BJ (cell line): Measurements from ENCODE around the gene TSC22D2. TPM values are rescaled to one million over a fixed set of nuclear protein-coding genes. Genes with fewer than 3 reads are reported as not detected.

ENCODE experiments used
- CTCF ChIA-PET: fragments of 350-600 bp; formaldehyde crosslinking; extraction: SDS; loops from one replicate; lab custom pipeline; 2021; ENCODE audit warnings: antibody characterized with exemption, inconsistent platforms; lab: Yijun Ruan, JAX
- POLR2A ChIA-PET: fragments of 300-600 bp; sonication (Branson Sonifier 250); formaldehyde crosslinking; extraction: SDS; loops from one replicate; lab custom pipeline; 2021; ENCODE audit warnings: antibody characterized with exemption; lab: Charles Lee
- DNase-seq: peaks from one replicate; pipeline ENCODE4 v3.0.0-alpha.2; 2011; ENCODE audit warnings: low read depth
- H3K27me3 ChIP-seq: 2 replicates; pipeline ENCODE4 v1.6.0; 2011; ENCODE audit warnings: low read length; ENCODE audit not compliant: control insufficient read depth, insufficient read depth
- H3K36me3 ChIP-seq: 2 replicates; pipeline ENCODE4 v1.5.1; 2011; ENCODE audit warnings: low read length; ENCODE audit not compliant: control insufficient read depth, insufficient read depth
- H3K4me3 ChIP-seq: 2 replicates; pipeline ENCODE4 v1.5.1; 2011; ENCODE audit warnings: low read depth, mild to moderate bottlenecking, control low read depth, low read length
- polyA plus RNA-seq: library from polyadenylated mRNA; depleted of rRNA; stranded (reverse); fragments of >200 nt; gene quantifications from 2 replicates; pipeline ENCODE4 v1.2.3, GENCODE V29; 2011
- TF ChIP-seq, protein P1 (sequence below): IDR thresholded peaks from 2 replicates; pipeline ENCODE4 v1.5.1; 2011; ENCODE audit warnings: low read depth, mild to moderate bottlenecking, control low read depth, inconsistent platforms, low read length, moderate library complexity; ENCODE audit not compliant: insufficient read depth

The TSC22D2 gene
- polyA plus RNA-seq, 1 experiment = 8.4 TPM

DNA sequence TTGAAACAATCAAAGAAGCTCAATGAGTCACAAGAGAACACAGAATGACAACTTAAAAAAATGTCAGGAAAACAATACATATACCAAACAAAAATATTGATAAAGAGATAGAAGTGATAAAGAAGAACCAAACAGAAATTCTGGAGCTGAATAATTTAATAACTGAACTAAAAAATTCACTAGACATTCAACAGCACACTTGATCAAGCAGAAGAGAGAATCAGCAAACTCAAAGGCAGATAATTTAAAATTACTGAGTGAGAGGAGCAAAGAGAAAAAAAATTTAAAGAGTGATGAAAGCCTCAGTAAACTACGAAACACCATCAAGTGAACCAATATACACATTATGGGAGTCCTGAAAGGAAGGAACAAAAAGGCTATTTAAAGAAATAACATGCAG lies 76.3 kb downstream of the TSC22D2 start:
- DNase-seq = no peak
- CTCF ChIA-PET = interaction anchor here (0.9 to 1.2 kb wide), 2 partner anchors 12 to 124 kb away, joined by 3 read pairs; no protein-coding TSS in a partner anchor
- POLR2A ChIA-PET = no interaction called here
- Histone ChIP-seq H3K4me3 (no peak overlapping the region), H3K36me3 (no peaks in the 10 kb centered on the region), H3K27me3 (no peaks in the 10 kb centered on the region)
- TF ChIP-seq, protein P1, sequence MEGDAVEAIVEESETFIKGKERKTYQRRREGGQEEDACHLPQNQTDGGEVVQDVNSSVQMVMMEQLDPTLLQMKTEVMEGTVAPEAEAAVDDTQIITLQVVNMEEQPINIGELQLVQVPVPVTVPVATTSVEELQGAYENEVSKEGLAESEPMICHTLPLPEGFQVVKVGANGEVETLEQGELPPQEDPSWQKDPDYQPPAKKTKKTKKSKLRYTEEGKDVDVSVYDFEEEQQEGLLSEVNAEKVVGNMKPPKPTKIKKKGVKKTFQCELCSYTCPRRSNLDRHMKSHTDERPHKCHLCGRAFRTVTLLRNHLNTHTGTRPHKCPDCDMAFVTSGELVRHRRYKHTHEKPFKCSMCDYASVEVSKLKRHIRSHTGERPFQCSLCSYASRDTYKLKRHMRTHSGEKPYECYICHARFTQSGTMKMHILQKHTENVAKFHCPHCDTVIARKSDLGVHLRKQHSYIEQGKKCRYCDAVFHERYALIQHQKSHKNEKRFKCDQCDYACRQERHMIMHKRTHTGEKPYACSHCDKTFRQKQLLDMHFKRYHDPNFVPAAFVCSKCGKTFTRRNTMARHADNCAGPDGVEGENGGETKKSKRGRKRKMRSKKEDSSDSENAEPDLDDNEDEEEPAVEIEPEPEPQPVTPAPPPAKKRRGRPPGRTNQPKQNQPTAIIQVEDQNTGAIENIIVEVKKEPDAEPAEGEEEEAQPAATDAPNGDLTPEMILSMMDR = no peak

DNA sequence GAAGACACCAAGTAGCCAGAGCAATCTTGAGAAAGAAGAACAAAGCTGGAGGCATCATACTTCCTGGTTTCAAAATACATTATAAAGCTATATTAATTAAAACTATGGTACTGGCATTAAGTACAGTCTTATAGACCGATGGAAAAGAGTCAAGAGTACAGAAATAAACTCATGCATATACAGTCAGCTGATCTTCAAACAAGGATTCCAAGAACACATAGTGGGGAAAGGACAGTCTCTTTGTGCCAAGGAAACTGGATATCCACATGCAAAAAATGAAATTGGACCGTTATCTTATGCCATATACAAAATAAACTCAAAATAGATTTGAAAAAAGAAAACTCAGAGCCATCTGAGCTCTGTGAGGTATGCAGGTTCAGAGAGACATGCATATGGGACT lies 80.8 kb downstream of the TSC22D2 start:
- H3K36me3 ChIP-seq = no peaks in the 10 kb centered on the region
- ChIA-PET POLR2A (interaction anchor here (1.0 kb wide), 1 partner anchor 195 kb away, joined by 4 read pairs; no protein-coding TSS in a partner anchor), CTCF (interaction anchor here (0.8 kb wide), 1 partner anchor 150 kb away, joined by 3 read pairs; no protein-coding TSS in a partner anchor)
- no peak overlapping the region for H3K4me3 ChIP-seq
- no peaks in the 10 kb centered on the region for H3K27me3 ChIP-seq
- DNase-seq = no peak
- TF ChIP-seq, protein P1 = no peak

- no peaks in the 10 kb centered on the region for H3K36me3 ChIP-seq
- CTCF ChIA-PET = interaction anchor here (0.6 kb wide), 1 partner anchor 79 kb away, joined by 3 read pairs; no protein-coding TSS in a partner anchor
- no peak for DNase-seq
- H3K4me3 ChIP-seq = no peak overlapping the region
- POLR2A ChIA-PET = interaction anchor here (0.6 kb wide), 1 partner anchor 37 kb away, joined by 4 read pairs; no protein-coding TSS in a partner anchor
- H3K27me3 ChIP-seq = no peaks in the 10 kb centered on the region
- TF ChIP-seq, protein P1 = no peak
Observed at GRCh38 chr3:150490277-150490986, 82.3 kb downstream of the TSC22D2 start.

DNA sequence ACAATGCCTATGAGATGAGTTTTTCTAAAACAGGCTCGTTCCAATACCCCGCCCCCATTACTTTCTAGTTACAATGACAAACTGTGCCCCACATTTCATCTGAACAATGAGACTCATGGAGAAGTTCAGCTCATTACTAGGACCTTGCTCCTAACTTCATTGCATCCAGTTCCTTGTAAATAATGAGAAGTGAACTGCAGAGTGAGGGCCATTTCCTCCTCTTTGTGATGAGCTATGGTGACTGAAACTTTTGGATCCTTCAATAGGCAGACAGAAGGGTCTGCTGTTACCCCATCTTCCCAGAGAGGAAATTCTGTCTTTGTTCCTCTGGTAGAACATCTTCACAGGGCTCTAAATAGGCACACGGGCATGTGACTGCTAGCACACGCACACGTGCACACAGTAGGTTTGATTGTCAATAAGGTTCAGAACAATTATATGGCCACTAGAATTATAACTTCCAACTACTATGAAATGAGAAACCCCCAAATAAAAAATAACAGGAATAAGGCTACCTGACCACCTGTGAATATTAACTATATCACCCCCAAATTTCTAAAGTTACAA lies 86.4 kb downstream of the TSC22D2 start:
- TF ChIP-seq, protein P1 = no peak
- DNase-seq = no peak
- H3K27me3 ChIP-seq = no peaks in the 10 kb centered on the region
- no peak overlapping the region for H3K4me3 ChIP-seq
- no peaks in the 10 kb centered on the region for H3K36me3 ChIP-seq
- CTCF ChIA-PET = interaction anchor here (1.0 to 5.3 kb wide), 13 partner anchors 10 to 275 kb away, joined by 3 to 64 read pairs (median 7); partner anchors contain the start of gene TSC22D2
- POLR2A ChIA-PET = interaction anchor here (0.7 kb wide), 1 partner anchor 83 kb away, joined by 4 read pairs; no protein-coding TSS in a partner anchor

GRCh38 chr3:150495149-150495548 lies 87.1 kb downstream of the TSC22D2 start:
- POLR2A ChIA-PET = interaction anchor here (0.6 to 1.1 kb wide), 4 partner anchors 16 to 83 kb away, joined by 3 to 6 read pairs (median 4); no protein-coding TSS in a partner anchor

More at GRCh38 chr3:150495149-150495548, 87.1 kb downstream of the TSC22D2 start:
- CTCF ChIA-PET = interaction anchor here (0.7 to 5.3 kb wide), 24 partner anchors 10 to 558 kb away, joined by 3 to 64 read pairs (median 4); partner anchors contain the start of gene TSC22D2
- Histone ChIP-seq H3K36me3 (no peaks in the 10 kb centered on the region), H3K4me3 (no peak overlapping the region), H3K27me3 (no peaks in the 10 kb centered on the region)
- TF ChIP-seq, protein P1 = no peak
- no peak for DNase-seq
